Stimulated activated CD8-positive, alpha-beta memory T cell treated with anti-CD3 and anti-CD28 coated beads, Interleukin-4, amount 100 ng/mL, for 24 hours (primary cell): ENCODE data around the gene RABEP2.
"Not testable (repeated sequence)": the region's sequence is repeated elsewhere in the genome, so short reads cannot be mapped to it uniquely, and the experiment has no call there.

Experiments used
- DNase-seq: peaks from one replicate; pipeline ENCODE4 v3.0.0-alpha.2; 2020; ENCODE audit warnings: low read depth

The RABEP2 gene

GRCh38 chr16:28903344-28904042 lies 21.5 kb downstream of the RABEP2 start:
- DNase-seq: no peak

- no peak for DNase-seq
These were observed 22.1 kb downstream of the RABEP2 start for GRCh38 chr16:28902909-28903308.

GRCh38 chr16:28901862-28902261 lies 23.2 kb downstream of the RABEP2 start:
- no peak for DNase-seq

- no peak for DNase-seq
These were observed 24.4 kb downstream of the RABEP2 start for GRCh38 chr16:28900601-28901000.

DNA sequence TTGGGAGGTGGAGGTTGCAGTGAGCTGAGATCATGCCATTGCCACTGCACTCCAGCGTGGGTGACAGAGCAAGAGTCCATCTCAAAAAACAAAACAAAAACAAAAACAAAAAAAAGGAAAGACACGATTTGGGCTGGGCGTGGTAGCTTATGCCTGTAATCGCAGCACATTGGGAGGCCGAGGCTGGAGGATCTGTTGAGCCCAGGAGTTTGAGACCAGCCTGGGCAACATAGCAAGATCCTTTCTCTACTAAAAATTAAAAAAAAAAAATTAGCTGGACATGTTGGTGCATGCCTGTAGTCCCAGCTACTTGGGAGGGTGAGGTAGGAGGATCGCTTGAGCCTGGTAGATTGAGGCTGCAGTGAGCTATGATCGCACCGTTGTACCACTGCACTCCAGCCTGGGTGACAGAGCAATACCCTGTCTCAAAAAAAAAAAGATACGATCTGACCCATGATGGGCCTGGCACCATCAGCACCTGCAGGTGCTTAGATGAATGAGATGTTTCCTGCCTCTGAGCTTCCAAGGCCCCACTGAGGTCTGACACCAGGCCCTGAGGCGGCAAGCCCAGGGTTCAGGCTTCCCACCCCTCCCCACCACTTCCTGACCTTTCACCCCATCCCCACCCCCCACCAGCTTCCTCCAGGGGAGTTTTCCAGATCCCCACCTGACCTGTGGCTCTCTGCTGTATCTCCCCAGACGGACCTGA lies 25.0 kb downstream of the RABEP2 start:
- DNase-seq: no peak

GRCh38 chr16:28898942-28899341 lies 26.1 kb downstream of the RABEP2 start:
- DNase-seq: no peak

DNA sequence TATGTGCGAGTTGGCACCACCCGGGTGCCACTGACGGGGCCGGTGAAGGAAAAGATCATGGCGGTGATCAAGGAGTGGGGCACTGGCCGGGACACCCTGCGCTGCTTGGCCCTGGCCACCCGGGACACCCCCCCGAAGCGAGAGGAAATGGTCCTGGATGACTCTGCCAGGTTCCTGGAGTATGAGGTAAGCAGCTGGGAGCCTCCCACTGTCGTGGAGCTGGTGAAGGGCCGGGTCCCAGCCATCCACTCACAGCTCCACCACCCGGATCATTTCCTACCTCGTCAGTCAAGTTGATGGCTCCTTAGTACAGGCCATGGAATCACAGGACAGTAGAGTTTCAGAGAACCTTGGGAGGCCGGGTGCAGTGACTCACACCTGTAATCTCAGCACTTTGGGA lies 26.8 kb downstream of the RABEP2 start:
- DNase-seq: no peak

GRCh38 chr16:28897826-28898225 lies 27.2 kb downstream of the RABEP2 start:
- DNase-seq: no peak

DNA sequence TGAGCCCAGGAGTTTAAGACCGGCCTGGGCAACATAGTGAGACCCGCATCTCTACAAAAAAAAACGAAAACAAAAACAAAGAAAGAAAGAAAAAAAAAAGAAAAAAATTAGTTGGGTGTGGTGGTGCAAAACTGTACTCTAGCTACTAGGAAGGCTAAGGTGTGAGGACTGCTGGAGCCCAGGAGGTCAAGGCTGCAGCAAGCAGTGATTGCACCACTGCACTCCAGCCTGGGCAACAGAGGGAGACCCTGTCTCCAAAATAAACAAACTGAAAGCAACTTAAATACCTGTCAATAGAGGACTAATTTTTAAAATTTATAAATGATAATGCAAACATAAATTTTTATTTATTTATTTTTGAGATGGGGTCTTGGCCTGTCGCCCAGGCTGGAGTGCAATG lies 29.4 kb downstream of the RABEP2 start:
- DNase-seq: no peak

GRCh38 chr16:28893291-28893690 lies 31.7 kb downstream of the RABEP2 start:
- DNase-seq: no peak

DNA sequence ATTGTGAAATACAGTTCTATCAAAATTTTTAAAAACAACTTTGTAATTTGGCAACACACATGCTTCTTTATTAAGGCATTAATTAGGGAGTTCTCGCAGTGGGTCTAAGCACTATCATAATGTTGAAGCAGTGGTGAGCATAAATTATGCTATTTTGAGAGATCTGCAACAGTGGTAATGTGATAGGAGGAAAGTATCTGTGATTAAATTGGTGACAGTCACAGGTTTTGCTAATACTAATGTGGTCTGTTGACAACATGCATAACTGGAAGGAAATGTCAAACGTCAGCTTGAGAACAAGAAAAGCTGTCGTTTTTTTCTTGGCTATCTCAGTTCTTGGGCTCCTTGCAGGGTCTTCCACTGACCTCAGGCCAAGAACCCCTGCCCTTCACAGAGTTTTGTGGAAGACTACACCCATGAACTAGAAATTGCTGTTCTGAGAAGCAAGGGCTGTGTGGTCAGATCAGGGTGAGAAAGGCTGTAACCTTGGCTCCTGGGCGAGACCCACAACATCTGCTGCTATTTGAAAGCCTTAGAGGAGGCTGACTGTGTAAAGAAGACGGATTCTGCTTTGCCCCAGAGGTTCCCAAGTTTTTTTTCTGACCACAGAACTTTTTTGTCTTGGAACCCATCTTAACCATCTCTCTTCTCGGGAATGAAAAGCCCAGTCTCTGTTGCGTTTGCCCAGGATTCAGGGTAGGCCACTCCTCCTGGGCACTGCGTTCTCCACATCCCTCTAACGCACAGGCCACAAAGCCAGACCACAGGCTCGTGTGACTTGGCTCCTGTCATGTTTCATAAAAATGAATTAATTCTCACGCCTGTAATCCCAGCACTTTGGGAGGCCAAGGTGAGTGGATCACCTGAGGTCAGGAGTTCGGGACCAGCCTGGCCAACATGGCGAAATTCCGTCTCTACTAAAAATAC lies 32.8 kb downstream of the RABEP2 start:
- DNase-seq: no peak

- DNase-seq: not testable (repeated sequence)
These were observed 34.7 kb downstream of the RABEP2 start for GRCh38 chr16:28890355-28890754.

DNA sequence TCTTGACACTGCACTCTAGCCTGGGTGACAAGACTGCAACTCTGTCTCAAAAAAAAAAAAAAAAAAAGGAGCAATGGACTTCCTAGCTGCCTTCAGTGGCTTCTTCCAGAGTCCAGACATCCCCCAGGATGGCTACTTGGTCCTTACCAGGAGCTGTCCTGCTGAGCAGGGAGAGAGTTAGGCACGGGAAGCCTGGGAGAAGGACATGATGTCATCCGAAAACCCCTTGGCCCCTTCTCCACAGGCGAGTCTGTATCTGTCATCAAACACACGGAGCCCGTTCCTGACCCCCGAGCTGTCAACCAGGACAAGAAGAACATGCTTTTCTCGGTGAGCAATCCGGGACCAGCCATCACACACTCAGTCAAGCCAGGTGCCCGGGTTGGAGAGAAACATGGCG lies 38.1 kb downstream of the RABEP2 start:
- DNase-seq: no peak

GRCh38 chr16:28884045-28884444 lies 41.0 kb downstream of the RABEP2 start:
- DNase-seq: no peak

- no peak for DNase-seq
These were observed 41.6 kb downstream of the RABEP2 start for GRCh38 chr16:28883221-28883996.

DNA sequence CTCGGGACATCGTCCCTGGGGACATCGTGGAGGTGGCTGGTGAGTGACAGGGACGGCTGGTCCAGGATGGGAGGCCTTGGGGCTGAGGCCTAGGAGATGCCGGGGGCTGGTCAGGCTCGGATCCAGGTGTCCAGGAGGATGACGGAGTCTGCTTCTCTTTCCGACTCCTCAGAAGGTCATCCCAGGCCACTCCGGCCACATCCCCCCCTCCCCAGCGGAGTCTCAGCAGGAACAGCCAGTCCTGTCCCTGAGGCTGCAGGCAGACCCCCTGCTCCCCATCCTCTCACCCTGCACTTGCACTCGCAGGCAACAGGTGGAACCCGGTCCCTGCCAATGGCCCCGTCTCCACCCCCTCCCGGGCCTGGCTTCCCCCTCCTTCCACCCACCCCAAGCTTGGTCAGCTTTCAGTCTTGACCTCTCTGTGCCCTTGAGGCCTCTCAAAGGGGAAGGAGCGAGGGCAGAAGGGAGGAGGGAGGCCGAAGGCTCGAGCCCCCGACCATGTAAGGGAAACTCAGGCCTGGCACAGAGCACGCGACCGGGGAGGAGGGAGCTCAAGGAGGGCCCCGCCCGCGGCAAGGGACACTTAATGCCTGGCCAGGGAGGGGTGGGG lies 42.4 kb downstream of the RABEP2 start:
- no peak for DNase-seq

DNA sequence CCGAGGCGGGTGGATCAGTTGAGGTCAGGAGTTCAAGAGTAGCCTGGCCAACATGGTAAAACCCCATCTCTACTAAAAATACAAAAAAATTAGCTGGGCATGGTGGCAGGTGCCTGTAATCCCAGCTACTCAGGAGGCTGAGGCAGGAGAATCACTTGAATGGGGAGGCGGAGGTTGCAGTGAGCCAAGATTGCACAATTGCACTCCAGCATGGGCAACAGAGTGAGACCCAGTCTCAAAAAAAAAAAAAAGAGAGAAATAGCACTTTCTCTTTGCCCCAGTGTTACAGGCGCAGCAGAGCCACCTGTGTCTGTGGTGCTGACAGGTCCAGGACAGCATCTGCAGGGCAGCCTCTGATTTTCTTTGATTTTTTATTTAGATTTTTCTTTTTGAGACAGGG lies 43.5 kb downstream of the RABEP2 start:
- not testable (repeated sequence) for DNase-seq

DNA sequence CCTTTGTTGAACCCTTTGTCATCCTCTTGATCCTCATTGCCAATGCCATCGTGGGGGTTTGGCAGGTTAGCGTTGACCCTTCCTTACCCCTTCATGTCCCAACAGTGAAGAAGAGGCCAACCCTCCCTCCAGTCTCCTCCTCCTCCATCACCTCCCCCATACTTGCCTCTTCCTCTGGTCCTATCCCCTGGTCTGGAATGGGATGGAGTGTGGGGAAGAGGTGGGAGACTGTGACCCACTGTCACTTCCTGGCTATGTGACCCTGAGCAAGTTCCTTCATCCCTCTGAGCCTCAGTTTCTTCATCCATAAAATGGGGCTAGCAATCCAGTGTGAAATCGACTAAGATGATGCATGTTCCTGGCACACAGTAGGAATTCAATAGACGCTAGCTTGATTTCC lies 44.1 kb downstream of the RABEP2 start:
- no peak for DNase-seq

DNA sequence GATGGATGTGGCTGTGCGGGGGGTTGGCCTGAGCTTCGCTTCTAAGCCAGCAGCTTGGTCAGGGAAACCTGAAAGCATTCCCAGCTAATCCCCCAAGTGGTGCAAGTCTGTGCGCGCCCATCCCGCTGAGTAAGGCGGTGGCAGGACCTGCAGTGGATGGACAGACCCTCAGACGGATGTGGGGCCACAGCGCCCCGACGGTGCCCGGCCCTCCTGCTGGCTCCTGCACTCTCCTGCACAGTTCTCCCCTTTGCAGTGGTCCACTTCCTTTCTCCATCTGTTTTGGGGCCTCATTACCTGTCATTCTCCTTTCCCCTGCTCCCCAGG lies 44.5 kb downstream of the RABEP2 start:
- no peak for DNase-seq

DNA sequence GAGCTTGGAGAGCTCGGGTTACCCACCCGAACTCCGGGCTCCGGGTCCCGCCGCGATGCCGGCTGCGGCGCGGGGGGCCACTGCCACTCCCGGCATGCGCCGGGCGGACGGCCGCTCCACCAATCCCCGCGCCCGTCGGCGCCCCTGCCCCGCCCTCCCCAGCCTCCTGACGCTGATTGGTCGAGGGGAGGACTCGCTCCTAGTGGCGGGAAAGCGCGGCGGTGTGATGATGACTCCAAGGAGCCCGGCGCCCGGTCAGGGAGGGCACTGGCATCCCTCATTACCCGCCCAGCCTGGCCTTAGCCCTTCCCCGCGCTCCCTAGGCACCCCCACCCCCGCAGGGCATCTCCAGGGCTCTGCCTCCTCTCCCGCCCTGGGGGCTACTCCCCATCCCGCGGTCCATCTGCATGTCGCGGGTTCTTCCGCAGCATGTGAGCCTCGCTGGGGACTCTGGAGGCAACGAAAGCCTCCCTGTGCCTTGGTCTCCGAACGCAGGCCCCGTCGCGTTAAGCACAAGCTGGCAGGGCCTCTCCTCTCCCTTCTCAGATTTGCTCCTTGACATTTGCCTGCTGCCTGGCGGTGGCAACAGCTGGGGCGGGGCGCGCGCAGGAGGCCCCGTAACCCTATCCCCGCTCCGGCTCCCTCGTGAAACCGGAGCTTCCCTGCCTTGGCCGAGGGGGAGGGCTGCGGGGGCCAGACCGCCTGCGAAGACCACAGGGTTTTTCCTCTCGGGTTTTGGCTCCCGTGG lies 45.0 kb downstream of the RABEP2 start:
- peak; percentile 90 for DNase-seq

DNA sequence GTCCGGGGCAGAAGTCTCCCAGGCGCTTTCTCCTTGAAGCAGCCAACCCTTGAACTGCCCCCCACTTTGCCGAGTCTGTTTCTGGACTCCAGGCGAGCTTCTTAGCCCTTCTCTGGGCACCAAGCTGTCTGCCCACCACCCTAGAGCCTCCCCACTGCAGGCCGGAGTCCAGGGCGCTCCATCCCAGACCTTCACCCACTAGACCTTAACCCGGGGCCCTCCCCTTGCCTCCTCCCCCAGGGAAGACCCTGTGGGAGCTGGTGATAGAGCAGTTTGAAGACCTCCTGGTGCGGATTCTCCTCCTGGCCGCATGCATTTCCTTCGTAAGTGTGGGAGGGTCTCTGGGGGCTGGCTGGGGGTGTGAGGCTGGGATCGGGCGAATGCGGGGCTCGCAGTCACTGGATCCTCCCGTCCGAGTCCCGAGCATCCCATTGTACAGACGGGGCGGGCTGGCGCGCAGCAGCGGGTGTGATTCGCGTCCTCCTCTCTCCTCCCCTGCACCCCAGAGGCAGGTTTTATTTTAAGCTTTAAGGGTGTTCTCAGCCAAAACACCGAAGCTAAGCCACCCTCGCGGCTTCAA lies 45.7 kb downstream of the RABEP2 start:
- no peak for DNase-seq
